Measurements from ENCODE around the gene KLHL2.
"Not testable (repeated sequence)": the region's sequence is repeated elsewhere in the genome, so short reads cannot be mapped to it uniquely, and the experiment has no call there.

KLHL2 gene

DNA sequence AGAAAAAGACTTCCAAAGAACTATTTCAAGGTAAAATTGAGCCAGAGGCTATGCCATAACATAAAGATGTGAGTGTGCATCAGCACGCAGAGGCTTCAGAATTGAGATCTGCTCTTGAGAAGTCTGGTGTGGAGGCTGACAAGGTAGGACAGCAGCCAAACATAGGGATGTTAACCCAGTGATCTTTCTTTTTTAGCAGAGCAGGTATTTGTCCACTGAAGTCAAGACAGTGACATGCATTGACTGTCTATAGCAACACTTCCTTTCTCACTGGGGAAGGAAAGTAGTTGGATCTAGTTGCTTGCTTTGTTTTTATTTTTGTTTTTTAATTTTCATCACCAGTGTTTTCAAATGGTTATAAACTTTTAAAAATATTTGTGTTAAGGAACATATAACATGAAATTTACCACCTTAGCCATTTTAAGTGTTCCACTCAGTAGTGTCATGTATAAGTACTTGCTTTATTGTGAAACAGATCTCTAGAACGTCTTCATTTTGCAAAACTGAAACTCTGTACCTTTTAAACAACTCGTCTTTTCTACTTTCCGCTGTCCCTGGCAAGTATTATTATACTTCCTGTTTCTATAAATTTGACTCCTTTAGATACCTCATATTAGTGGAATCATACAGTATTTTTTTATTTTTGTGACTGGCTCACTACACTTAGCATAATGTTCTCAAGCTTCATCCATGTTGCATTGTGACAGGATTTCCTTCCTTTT is 79.4 kb downstream of the KLHL2 start:
- in situ Hi-C loops (cut with MboI; ENCODE audit: low sequenced_read_pairs): not testable (repeated sequence)

DNA sequence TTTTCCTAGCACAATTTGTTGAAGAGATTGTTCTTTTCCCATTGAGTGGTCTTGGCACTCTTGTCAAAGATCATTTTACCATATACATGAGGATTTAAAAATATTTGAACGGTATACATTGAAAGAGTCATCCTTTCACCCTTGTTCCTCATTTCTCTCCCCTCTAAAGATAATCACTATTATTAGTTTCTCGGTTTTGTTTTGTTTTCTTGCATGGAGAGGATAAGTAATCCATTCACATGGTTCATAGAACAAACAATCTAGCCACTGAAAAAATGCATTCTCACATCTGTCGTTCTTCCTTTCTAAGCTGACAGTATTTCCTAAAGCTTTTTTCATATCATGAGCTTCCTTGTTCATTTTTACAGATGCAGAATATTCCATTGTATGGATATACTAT is 80.9 kb downstream of the KLHL2 start:
- in situ Hi-C loops (cut with MboI; ENCODE audit: low sequenced_read_pairs): no loop called here

DNA sequence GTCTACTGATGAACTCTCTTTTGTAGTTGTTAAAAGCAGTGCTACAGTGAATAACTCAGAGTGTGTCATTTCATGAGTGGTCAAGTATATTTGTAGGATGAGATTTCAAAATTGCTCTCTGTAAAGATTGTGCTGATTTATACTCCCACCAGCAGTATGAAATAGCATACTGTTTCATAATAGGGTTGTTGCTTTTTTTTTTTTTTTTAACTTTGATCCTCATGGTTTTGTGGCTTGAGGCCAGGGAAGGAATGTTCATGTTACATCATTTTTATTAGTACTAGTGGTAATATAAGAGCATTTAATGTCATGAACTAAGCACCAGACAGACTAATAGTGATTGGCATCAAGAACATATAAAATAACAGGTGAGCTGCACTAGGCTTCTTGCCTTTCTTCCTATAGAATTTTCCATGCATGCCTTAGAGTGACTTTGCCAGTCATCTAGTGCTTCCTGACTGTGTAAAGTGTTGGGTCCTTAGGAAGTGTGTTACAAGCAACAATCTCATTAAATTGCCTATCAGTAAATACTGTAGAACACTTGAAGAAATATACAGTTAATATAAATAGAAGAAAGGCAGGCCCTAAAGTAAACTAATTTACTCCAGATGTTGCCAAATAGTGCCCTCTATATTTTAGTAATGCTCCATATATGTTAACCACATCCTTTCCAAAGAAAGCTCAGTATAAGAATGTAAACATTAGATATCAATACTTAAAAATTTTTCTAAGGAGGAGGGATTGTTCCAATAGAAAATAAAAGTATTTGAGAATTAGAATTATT is 81.5 kb downstream of the KLHL2 start:
- in situ Hi-C loops (cut with MboI; ENCODE audit: low sequenced_read_pairs): no loop called here

DNA sequence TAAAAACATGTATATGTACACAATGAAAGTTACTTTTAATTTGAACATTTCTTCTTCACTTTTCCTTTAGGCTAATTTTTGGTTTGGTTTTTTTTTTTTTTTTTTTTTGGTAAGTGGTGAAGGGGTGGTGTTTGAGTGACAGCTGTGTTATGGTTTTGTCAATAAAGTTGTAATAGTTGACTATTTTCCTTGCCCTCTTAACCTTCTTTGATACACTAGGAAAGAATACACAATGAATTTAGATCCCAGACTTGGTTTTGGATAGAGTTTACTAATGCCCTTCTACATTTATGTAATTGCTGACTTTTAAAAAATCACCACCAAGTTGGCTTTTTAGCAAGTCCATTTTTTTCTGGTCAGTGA is 82.0 kb downstream of the KLHL2 start:
- in situ Hi-C loops (cut with MboI; ENCODE audit: low sequenced_read_pairs): no loop called here

DNA sequence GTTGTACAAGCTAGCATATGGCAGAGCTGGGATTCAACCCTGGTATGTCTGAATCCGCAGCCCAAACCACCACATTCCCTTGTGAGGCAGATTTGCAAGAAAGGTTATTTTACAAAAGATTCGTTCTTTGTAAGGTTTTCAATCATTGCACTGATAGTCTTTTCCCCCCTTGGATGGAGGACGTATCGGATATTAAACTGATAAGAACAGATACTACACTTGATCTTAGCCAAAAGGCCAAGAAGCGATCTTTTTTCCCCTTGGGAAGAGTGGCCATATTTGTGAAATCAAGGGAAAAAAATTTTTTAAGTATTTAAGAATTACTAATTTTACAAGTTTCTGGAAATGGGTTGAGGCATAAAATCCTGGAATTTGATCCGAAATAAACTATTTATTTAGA is 85.7 kb downstream of the KLHL2 start:
- in situ Hi-C loops (cut with MboI; ENCODE audit: low sequenced_read_pairs): no loop called here

DNA sequence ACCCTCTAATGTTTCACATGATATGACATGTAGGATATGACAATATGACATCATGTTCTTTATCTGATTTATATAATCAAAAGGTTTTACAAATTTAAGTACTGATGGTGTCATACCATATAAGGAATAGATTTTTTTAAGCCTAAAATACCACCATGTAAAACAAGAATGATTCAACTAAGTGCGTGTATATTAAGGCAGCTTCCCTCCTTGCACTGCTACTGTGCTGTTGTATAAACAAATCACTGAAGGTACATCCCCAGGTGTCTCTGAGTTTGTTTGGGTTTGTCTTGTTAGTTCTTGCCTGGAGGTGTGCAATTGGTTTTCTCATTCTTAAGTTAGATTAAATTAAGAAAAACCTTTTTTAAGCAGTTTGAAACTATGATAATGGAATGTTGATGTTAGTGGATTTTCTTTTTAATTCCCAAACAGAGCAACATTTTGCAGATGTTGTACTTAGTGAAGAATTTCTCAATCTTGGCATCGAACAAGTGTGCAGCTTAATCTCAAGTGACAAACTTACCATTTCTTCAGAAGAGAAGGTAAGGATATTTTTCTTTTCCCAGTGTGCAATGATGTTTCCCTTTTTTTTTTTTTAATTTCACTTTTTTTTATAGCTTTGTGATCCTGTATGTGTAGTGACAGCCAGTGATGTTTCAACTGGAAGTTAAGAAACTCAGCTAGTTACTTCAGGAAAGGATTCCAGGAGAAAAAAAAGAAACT is 86.7 kb downstream of the KLHL2 start:
- in situ Hi-C loops (cut with MboI; ENCODE audit: low sequenced_read_pairs): no loop called here

DNA sequence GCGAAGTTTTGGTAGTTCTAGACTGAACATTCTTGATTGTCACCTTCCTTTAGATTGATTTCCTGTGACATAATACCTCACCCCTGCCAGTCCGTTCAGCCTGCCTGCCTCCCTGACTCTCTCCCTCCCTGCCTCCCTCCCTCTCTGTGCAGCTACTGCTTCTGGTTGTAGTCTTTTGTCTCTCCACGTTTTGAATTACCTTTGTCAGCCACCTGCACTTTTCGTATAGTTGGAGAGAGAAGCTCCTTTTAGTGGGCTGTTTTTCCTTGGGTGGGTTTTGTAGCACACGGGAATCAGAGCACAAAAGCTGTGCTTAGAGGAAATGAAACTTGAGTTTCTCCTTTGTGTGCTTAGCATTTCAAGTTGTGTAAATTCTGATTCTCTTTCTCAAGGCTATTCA is 87.5 kb downstream of the KLHL2 start:
- in situ Hi-C loops (cut with MboI; ENCODE audit: low sequenced_read_pairs): no loop called here

DNA sequence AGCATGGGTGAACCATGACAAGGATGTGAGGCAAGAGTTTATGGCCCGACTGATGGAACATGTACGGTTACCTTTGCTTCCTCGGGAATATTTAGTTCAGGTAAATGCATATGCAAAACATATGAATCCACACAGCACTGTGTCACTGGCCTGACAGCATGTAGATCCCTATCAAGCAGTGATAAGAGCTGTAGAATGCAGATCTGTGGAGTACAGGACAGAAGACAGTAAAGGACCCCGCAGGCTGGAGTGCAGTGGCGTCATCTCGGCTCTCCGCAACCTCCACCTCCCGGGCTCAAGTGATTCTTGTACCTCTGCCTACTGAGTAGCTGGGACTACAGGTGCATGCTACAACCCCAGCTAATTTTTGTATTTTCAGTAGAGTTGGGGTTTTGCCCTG is 90.3 kb downstream of the KLHL2 start:
- in situ Hi-C loops (cut with MboI; ENCODE audit: low sequenced_read_pairs): no loop called here

DNA sequence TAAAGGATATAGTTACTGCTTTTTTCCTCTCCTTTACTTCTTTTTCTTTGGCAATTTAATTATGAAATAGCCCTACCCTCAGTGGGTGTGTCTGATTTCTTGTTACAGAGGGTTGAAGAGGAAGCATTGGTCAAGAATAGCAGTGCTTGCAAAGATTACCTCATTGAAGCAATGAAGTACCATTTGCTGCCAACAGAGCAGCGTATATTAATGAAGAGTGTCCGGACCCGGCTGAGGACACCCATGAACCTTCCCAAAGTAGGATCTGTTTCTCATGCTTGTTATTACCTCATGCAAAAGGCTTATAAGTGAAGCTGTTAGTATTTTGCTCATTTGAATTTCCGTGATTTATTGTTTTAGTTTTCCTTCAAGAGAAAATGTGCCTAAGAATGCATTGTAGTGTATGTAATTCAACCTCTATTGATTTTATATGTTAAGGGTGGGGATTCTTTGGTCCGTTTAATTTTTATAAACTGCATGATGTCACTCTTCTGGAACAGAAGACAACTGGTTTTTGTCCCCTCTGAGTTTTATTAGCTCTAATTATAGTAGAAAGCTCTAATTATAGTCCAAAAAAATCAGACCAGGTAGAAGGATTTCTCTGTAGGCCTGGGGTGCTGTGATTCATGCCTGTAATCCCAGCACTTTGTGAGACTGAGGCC is 92.2 kb downstream of the KLHL2 start:
- in situ Hi-C loops (cut with MboI; ENCODE audit: low sequenced_read_pairs): no loop called here

DNA sequence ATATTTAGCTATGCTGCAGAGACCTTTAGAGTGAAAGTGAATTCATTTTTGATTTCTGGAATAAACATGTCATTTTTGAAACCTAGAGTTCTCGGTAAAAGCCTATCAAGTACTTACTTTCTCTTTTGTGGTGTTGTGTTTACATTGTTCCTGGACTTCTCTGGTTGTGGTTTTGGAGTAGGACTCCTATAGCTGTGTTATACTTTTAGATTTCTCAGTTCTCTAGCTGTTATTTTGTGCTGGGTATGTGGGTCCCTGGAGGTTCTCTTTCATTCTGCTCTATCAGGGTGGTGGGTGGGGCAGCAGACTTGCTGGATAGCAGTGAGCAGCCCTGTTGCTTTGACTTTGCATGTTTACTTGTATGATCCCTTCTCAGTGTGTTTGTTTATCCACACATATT is 94.5 kb downstream of the KLHL2 start:
- in situ Hi-C loops (cut with MboI; ENCODE audit: low sequenced_read_pairs): no loop called here

DNA sequence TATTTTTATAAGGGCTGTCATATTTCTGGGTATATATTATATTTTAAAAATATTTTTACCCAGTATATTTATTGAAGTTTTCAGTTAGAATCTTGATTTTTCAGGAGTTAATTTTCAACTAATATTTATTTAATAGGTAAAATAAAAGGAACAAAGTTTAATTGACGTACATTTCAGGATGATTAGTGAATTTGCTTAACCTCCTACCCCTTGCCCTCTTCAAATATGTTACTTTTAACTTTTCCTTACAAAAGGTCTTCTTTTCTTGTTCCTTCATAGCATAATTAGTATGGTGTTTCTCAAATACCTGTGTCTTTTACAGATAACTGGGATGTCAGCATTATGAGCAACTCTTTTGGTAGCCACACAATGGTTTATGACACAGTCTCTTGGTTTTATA is 95.3 kb downstream of the KLHL2 start:
- in situ Hi-C loops (cut with MboI; ENCODE audit: low sequenced_read_pairs): no loop called here

DNA sequence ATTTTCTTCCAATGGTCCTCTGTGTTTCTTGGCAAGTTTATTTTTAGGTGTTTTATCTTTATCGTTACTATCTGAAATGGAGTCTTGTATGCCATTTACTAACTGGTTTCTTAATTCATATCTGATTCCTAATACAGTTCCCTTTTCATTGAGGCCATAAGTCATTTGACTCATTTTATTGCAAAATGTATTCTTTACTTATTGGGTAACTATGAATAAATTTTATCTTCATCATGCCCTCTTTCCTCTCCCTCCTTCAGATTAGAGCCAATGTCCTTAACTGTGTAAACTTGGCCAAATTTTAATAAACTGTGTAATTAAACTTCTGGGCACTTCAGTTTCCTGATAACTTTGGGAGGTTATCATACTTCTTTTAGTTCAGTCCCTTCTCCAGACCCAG is 100.8 kb downstream of the KLHL2 start:
- in situ Hi-C loops (cut with MboI; ENCODE audit: low sequenced_read_pairs): no loop called here

DNA sequence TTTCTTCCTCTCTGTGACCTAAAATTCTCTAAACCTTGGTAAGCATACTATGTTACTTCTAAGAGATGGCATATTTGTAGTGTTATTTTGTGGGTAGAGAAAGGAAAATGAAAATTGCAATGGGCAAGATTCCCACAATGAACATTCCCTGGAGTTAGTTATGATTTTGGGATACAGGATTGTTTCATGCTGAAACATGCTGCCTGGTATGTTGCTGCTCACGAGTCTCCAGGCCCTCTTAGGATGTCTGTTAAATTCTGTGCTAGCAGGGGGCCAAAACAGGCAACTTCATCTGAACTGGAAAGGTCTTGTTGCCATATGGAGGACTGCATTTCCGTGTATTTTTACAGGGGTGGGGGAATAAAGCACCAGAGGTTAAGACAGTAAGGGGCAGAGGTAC is 101.2 kb downstream of the KLHL2 start:
- in situ Hi-C loops (cut with MboI; ENCODE audit: low sequenced_read_pairs): no loop called here

DNA sequence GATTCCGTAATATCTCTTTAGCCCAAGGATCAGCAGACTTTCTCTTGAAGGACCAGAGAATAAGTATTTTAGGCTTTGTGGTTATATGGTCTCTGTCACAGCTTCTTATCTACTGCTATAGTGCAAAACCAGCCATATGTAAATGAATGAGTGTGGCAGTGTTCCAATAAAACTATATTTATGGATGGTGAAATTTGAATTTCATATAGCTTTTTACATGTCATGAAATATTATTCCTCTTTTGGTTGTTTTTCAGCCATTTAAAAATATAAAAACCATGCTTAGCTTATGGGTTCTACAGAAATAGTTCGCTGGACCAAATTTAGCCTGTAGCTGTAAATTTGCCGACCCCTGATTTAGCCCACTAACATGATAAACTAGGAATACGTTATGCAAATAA is 102.1 kb downstream of the KLHL2 start:
- in situ Hi-C loops (cut with MboI; ENCODE audit: low sequenced_read_pairs): no loop called here

DNA sequence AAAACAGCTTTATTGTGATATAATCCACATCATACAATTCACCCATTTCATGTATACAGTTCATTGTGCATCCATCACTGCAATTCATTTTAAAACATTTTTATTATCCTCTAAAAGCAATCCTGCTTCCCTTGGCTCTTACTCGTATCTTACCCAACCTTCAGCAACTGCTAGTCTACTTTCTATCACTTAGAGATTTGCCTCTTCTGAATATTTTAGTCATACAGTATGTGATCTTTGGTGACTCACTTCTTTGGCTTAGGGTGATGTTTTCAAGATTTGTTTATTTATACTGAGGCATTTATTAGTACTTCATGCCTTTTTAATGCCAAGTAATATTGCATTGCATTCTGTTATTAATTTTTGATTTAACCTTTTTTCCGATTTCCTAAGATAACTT is 105.1 kb downstream of the KLHL2 start:
- in situ Hi-C loops (cut with MboI; ENCODE audit: low sequenced_read_pairs): no loop called here

DNA sequence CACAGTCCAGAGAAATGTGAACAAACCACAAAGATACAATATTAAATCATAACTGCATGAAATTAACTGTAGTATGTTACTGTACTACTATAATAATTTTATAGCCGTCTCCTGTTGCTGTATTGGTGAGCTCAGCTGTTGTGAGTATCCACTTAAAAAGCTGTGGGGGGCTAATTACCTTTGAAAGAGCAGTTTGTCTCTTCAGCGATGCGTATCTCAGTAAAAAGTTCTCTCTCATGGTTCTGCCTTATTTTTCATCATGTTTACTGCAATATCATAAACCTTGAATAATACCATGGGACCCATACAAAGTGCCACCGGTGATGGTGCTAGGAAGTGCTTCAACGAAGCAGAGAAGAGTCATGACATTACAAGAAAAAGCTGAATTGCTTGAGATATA is 111.7 kb downstream of the KLHL2 start:
- in situ Hi-C loops (cut with MboI; ENCODE audit: low sequenced_read_pairs): no loop called here

DNA sequence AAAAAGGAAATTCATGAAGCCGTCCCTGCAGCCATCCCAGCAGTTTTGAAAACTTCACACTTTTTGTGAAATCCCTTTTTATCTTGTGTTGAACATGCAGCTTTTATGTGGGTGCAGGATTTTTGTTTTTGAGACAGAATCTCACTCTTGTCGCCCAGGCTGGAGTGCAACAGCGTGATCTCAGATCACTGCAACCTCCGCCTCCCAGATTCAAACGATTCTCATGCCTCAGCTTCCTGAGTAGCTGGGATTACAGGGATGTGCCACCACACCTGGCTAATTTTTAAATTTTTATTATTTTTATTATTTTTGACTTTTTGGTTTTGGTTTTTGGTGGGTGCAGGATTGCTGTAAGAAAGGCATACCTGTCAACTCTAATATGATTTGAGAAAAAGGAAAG is 112.1 kb downstream of the KLHL2 start:
- in situ Hi-C loops (cut with MboI; ENCODE audit: low sequenced_read_pairs): no loop called here

DNA sequence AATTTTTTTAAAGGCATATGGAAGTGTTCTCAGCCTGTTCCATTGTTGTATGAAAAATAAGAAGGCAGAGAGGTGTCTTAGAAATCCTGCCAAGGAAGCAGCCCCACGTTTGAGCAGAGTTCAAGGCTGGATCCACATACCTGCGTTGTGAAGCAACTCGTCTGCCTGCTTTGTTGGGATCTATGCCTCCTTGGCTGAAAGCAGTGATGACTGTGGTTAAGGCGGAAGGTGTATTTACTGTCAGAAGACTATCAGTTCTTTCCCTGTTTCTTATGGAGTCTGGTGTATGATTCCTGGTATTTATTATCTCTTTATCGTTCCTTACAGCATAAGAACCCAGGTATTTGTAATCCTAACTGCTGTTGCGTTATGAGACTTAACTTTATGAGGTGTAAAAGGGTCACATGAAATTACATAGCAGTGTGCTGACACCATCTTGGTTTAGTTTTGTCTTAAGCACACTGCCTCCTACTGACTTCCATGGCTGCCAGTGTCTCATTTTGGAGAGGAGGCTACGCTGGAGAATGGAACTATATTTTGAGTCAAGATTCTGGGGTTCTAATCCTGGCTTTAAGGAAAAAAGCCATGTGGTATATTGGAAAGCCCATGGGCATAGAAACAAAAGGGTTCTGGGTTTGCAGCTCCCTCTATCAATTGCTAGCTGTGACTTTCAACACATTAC is 117.0 kb downstream of the KLHL2 start:
- in situ Hi-C loops (cut with MboI; ENCODE audit: low sequenced_read_pairs): no loop called here

DNA sequence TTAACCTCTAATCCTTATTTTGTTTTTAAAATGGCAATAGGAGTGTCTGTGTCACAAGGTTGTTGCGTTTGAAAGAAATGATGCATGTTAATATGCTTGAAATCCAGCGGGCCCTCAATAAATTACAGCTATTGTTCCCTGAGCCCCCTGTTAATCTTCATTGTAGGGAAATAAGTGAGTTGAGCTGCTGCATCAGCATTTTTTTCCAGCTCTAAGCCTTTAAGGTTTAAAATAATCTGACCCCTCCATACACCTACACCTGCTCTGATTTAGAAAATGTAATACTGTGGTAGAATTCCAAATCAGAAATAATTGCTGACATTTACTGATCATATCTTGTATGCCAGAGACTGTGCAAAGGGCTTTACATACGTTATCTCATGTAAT is 117.5 kb downstream of the KLHL2 start:
- in situ Hi-C loops (cut with MboI; ENCODE audit: low sequenced_read_pairs): loop anchor here (25.0 kb wide), 1 partner anchor 188 kb away; no protein-coding TSS in a partner anchor

DNA sequence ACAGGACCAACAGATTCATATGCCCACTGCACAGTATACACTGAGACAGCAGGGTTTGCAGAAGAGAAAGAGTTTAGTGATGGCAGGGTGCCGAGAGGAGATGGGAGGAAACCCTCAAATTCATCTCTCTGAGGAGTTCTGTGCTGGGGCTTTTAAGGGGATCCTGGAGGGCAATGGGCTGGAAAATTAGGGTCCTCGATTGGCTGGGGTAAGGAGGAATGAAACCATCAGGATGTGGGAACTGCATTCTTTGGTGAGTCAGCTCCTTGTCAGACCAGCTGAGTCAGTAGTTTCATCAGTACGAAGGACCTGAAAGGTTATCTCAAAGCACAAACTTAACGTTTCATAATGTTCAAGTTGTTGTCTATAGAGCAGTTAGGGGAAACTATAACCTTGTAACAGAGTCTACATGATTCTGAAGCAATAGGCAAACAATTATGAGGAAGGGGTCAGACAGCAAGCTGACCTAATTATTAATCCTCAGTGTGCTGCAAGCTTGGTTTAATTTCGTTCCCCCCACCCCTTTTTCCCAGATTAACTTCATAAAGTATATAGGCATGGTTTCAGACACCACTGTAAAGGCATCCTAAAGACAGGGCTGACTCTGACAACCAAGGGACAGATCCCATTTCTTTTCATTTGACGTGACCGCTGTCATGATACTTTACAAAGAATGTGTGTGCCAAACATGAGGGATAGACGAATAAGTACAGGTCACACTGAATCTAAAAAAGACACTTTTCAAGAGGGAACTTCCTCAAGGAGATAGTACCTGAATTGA is 118.6 kb downstream of the KLHL2 start:
- in situ Hi-C loops (cut with MboI; ENCODE audit: low sequenced_read_pairs): loop anchor here (25.0 kb wide), 1 partner anchor 189 kb away; no protein-coding TSS in a partner anchor

Measured in HL-60/S4 treated with phorbol 12-myristate 13-acetate at 8.2 ng/mL for 4 days and 3 days (cell line).